ENCODE measurements around the gene WBP2.
"Not testable (repeated sequence)": the region's sequence is repeated elsewhere in the genome, so short reads cannot be mapped to it uniquely, and the experiment has no call there.

Gene WBP2

GRCh38 chr17:75880266-75880665, 25.1 kb upstream of the WBP2 start:
- in situ Hi-C loops (cut with HindIII; ENCODE audit: low pct_unique_long_range_greater_than_20kb, low sequenced_read_pairs) = no loop called here
- no peak for DNase-seq (ENCODE audit: low read depth in 1 of 2, low spot score in 1 of 2)
- TF ChIP-seq JUND (IDR thresholded peaks at IDR 0.05; ENCODE audit: low read depth) = no peak

- TF ChIP-seq JUND (IDR thresholded peaks at IDR 0.05; ENCODE audit: low read depth) = no peak
- in situ Hi-C loops (cut with HindIII; ENCODE audit: low pct_unique_long_range_greater_than_20kb, low sequenced_read_pairs) = no loop called here
- DNase-seq (ENCODE audit: low read depth in 1 of 2, low spot score in 1 of 2) = peak; percentile 78 to 79
Measured at GRCh38 chr17:75878174-75878998, 23.3 kb upstream of the WBP2 start, which contains the start of gene TRIM47. Gene TRIM47, minus strand, starts transcription at chr17:75878581. Its CDS starts 33 bp downstream, at chr17:75878548.

GRCh38 chr17:75877752-75878173, 22.6 kb upstream of the WBP2 start:
- DNase-seq (ENCODE audit: low read depth in 1 of 2, low spot score in 1 of 2) = peak; percentile 79 to 90
- no peak for TF ChIP-seq JUND (IDR thresholded peaks at IDR 0.05; ENCODE audit: low read depth)
- in situ Hi-C loops (cut with HindIII; ENCODE audit: low pct_unique_long_range_greater_than_20kb, low sequenced_read_pairs) = no loop called here

GRCh38 chr17:75876938-75877751, 22.0 kb upstream of the WBP2 start:
- in situ Hi-C loops (cut with HindIII; ENCODE audit: low pct_unique_long_range_greater_than_20kb, low sequenced_read_pairs) = no loop called here
- no peak for DNase-seq (ENCODE audit: low read depth in 1 of 2, low spot score in 1 of 2)
- no peak for TF ChIP-seq JUND (IDR thresholded peaks at IDR 0.05; ENCODE audit: low read depth)

GRCh38 chr17:75876190-75876937, 21.2 kb upstream of the WBP2 start:
- TF ChIP-seq JUND (IDR thresholded peaks at IDR 0.05; ENCODE audit: low read depth) = no peak
- in situ Hi-C loops (cut with HindIII; ENCODE audit: low pct_unique_long_range_greater_than_20kb, low sequenced_read_pairs) = no loop called here
- peak in 1 of 2 experiments; percentile 3 for DNase-seq (ENCODE audit: low read depth in 1 of 2, low spot score in 1 of 2)

GRCh38 chr17:75875940-75876189, 20.7 kb upstream of the WBP2 start:
- in situ Hi-C loops (cut with HindIII; ENCODE audit: low pct_unique_long_range_greater_than_20kb, low sequenced_read_pairs) = no loop called here
- no peak for TF ChIP-seq JUND (IDR thresholded peaks at IDR 0.05; ENCODE audit: low read depth)
- DNase-seq (ENCODE audit: low read depth in 1 of 2, low spot score in 1 of 2) = no peak

GRCh38 chr17:75875182-75875939, 20.2 kb upstream of the WBP2 start:
- no peak for DNase-seq (ENCODE audit: low read depth in 1 of 2, low spot score in 1 of 2)
- TF ChIP-seq JUND (IDR thresholded peaks at IDR 0.05; ENCODE audit: low read depth) = no peak
- in situ Hi-C loops (cut with HindIII; ENCODE audit: low pct_unique_long_range_greater_than_20kb, low sequenced_read_pairs) = no loop called here

- no peak for DNase-seq (ENCODE audit: low read depth in 1 of 2, low spot score in 1 of 2)
- in situ Hi-C loops (cut with HindIII; ENCODE audit: low pct_unique_long_range_greater_than_20kb, low sequenced_read_pairs) = no loop called here
- no peak for TF ChIP-seq JUND (IDR thresholded peaks at IDR 0.05; ENCODE audit: low read depth)
Measured at GRCh38 chr17:75874323-75875181, 19.4 kb upstream of the WBP2 start.

- in situ Hi-C loops (cut with HindIII; ENCODE audit: low pct_unique_long_range_greater_than_20kb, low sequenced_read_pairs) = no loop called here
- no peak for DNase-seq (ENCODE audit: low read depth in 1 of 2, low spot score in 1 of 2)
- no peak for TF ChIP-seq JUND (IDR thresholded peaks at IDR 0.05; ENCODE audit: low read depth)
Measured at GRCh38 chr17:75873587-75874322, 18.6 kb upstream of the WBP2 start.

GRCh38 chr17:75872434-75873351, 17.6 kb upstream of the WBP2 start:
- peak; percentile 61 to 77 for DNase-seq (ENCODE audit: low read depth in 1 of 2, low spot score in 1 of 2)
- in situ Hi-C loops (cut with HindIII; ENCODE audit: low pct_unique_long_range_greater_than_20kb, low sequenced_read_pairs) = no loop called here
- TF ChIP-seq JUND (IDR thresholded peaks at IDR 0.05; ENCODE audit: low read depth) = no peak

- in situ Hi-C loops (cut with HindIII; ENCODE audit: low pct_unique_long_range_greater_than_20kb, low sequenced_read_pairs) = not testable (repeated sequence)
Measured at GRCh38 chr17:75870228-75870627, 15.1 kb upstream of the WBP2 start.

More at GRCh38 chr17:75870228-75870627, 15.1 kb upstream of the WBP2 start:
- DNase-seq (ENCODE audit: low read depth in 1 of 2, low spot score in 1 of 2) = not testable (repeated sequence)

Data from T47D (cell line).